Astrocyte (in vitro differentiated cells and primary cell): ENCODE results near the gene HLA-DMB.

Source experiments
- EZH2 ChIP-seq: IDR thresholded peaks from 2 replicates; pipeline ENCODE4 v1.6.1; 2012; ENCODE audit warnings: mild to moderate bottlenecking, low read length, inconsistent platforms; ENCODE audit not compliant: insufficient read depth
- TF ChIP-seq, protein P1 (sequence below): IDR thresholded peaks from 2 replicates; pipeline ENCODE4 v1.5.1; 2011; ENCODE audit warnings: low read depth, mild to moderate bottlenecking, inconsistent platforms, low read length, moderate library complexity; ENCODE audit not compliant: insufficient read depth

DNA sequence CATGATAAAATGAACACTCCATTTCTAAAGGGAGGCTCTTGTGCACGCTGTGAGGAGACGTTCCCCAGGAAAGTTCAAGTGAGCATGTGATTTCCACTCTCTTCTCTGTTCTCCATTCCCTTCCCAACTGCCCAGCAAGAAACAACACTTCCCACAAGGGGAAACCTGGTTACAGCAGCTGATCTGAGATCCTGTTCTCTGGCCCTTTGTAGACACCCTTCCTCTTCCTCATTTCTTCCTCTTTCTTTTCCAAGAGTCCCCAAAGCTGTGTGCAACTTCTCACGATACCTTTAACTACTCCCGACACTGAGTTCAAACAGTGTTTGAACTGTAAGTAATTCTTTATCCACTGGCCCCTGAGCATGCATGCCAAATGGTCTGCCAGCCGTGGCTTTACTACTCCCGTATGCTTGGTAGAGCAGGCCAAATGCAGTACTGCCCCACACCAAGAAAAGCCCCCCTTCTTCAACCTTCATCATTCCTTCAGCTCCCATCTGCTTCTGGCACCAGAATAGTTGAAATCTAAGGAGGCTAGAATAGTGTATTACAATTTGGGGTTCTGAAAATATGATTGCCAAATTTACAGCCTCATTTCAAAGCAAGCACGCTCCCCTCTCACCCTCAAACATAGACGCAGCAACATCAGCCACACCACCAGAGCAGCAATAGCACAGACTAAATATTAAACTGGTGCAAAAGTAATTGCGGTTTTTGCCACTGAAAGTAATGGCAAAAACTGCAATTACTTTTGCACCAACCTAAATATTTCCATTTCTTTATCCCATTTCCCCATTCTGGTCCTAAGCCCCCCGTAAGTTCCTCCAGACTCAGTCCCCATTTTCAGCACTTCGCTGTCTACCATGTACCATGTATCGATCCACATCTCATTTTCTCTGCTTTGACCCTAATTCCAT is 4.3 kb downstream of the HLA-DMB start:
- TF ChIP-seq EZH2 = no peak
- TF ChIP-seq, protein P1, sequence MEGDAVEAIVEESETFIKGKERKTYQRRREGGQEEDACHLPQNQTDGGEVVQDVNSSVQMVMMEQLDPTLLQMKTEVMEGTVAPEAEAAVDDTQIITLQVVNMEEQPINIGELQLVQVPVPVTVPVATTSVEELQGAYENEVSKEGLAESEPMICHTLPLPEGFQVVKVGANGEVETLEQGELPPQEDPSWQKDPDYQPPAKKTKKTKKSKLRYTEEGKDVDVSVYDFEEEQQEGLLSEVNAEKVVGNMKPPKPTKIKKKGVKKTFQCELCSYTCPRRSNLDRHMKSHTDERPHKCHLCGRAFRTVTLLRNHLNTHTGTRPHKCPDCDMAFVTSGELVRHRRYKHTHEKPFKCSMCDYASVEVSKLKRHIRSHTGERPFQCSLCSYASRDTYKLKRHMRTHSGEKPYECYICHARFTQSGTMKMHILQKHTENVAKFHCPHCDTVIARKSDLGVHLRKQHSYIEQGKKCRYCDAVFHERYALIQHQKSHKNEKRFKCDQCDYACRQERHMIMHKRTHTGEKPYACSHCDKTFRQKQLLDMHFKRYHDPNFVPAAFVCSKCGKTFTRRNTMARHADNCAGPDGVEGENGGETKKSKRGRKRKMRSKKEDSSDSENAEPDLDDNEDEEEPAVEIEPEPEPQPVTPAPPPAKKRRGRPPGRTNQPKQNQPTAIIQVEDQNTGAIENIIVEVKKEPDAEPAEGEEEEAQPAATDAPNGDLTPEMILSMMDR = no peak
